Activated CD8-positive, alpha-beta memory T cell treated with anti-CD3 and anti-CD28 coated beads, Interleukin-2, amount 50 U/mL, for 1 hour (primary cell): ENCODE measurements around the gene PTPN18.
"Not testable (repeated sequence)": the region's sequence is repeated elsewhere in the genome, so short reads cannot be mapped to it uniquely, and the experiment has no call there.

Experiments
- DNase-seq: peaks from one replicate; pipeline ENCODE4 v3.0.0-alpha.2; 2020; ENCODE audit errors: extremely low read depth

Gene PTPN18

GRCh38 chr2:130355578-130356431 lies at the start of gene PTPN18:
PTPN18 (plus strand) TSS chr2:130356056; CDS start chr2:130356108, 52 bp downstream.
- no peak for DNase-seq

- no peak for DNase-seq
Observed at GRCh38 chr2:130307850-130308249, 48.0 kb upstream of the PTPN18 start.

- no peak for DNase-seq
Observed at GRCh38 chr2:130310881-130311280, 45.0 kb upstream of the PTPN18 start.

GRCh38 chr2:130313812-130314334 lies 42.0 kb upstream of the PTPN18 start:
- no peak for DNase-seq

- no peak for DNase-seq
Observed at GRCh38 chr2:130314377-130314776, 41.5 kb upstream of the PTPN18 start.

GRCh38 chr2:130316596-130316995 lies 39.3 kb upstream of the PTPN18 start:
- no peak for DNase-seq

GRCh38 chr2:130318906-130319305 lies 37.0 kb upstream of the PTPN18 start:
- no peak for DNase-seq

- no peak for DNase-seq
Observed at GRCh38 chr2:130319536-130319935, 36.3 kb upstream of the PTPN18 start.

GRCh38 chr2:130327703-130328527 lies 27.9 kb upstream of the PTPN18 start:
- DNase-seq: no peak

- DNase-seq: no peak
Observed at GRCh38 chr2:130328710-130329109, 27.1 kb upstream of the PTPN18 start.

GRCh38 chr2:130332271-130333073 lies 23.4 kb upstream of the PTPN18 start:
- no peak for DNase-seq

GRCh38 chr2:130333253-130333652 lies 22.6 kb upstream of the PTPN18 start:
- DNase-seq: not testable (repeated sequence)

- DNase-seq: no peak
Observed at GRCh38 chr2:130334026-130334425, 21.8 kb upstream of the PTPN18 start.

- DNase-seq: no peak
Observed at GRCh38 chr2:130335226-130335625, 20.6 kb upstream of the PTPN18 start.

- DNase-seq: no peak
Observed at GRCh38 chr2:130336150-130336876, 19.5 kb upstream of the PTPN18 start.

- no peak for DNase-seq
Observed at GRCh38 chr2:130336877-130337734, 18.8 kb upstream of the PTPN18 start.

GRCh38 chr2:130337735-130338325 lies 18.0 kb upstream of the PTPN18 start:
- no peak for DNase-seq

- DNase-seq: no peak
Observed at GRCh38 chr2:130338793-130339345, 17.0 kb upstream of the PTPN18 start.
